Right lobe of liver (tissue), 4 donors: ENCODE data around the gene FAM83C.

Experiments used
- POLR2A ChIP-seq: fragments of 450-650 bp; IDR thresholded peaks from one replicate; pipeline ENCODE4 v1.6.1; 2017; ENCODE audit warnings: antibody characterized with exemption, mild to moderate bottlenecking
- TF ChIP-seq, protein P1 (sequence below), 4 donors: fragments of 200-600 bp in 3 of 4; fragments of 450-650 bp in 1 of 4; IDR thresholded peaks; one replicate each; pipeline versions ENCODE4 v1.5.1 to v1.8.0; 2016 to 2022; ENCODE audit warnings: antibody characterized with exemption in 4 of 4, mild to moderate bottlenecking in 2 of 4
- donor health status: DM: no; HTN: no; CAD: no.
- donor health status: DM: no; HTN: no; CAD: no.
- donor health status: DM: no; HTN: yes; CAD: no.

DNA sequence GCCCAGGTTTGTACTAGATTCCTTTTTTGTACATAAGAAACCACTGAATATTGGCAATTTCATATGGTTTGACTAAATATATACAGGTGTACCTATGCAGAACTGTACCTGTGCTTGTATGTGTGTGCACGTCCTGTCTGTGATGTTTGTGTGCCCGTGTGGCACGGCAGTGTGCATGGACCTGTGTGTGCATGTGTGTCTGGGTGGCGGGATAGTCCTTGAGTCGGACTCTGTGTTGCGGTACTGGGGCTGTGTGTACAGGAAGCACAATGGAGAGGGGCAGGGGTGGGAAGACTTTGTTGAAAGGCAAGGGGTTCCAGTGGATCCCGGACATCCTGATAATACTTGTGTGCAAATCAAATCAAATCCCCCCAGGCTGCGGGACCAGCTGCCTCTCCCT is 3.4 kb upstream of the FAM83C start:
- TF ChIP-seq, protein P1, sequence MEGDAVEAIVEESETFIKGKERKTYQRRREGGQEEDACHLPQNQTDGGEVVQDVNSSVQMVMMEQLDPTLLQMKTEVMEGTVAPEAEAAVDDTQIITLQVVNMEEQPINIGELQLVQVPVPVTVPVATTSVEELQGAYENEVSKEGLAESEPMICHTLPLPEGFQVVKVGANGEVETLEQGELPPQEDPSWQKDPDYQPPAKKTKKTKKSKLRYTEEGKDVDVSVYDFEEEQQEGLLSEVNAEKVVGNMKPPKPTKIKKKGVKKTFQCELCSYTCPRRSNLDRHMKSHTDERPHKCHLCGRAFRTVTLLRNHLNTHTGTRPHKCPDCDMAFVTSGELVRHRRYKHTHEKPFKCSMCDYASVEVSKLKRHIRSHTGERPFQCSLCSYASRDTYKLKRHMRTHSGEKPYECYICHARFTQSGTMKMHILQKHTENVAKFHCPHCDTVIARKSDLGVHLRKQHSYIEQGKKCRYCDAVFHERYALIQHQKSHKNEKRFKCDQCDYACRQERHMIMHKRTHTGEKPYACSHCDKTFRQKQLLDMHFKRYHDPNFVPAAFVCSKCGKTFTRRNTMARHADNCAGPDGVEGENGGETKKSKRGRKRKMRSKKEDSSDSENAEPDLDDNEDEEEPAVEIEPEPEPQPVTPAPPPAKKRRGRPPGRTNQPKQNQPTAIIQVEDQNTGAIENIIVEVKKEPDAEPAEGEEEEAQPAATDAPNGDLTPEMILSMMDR (IDR thresholded peaks at IDR 0.05) = no peak
- TF ChIP-seq POLR2A = no peak
